CD4-positive, alpha-beta memory T cell (primary cell): ENCODE measurements around the gene USF1. TPM values are rescaled to one million over a fixed set of nuclear protein-coding genes. Genes with fewer than 3 reads are reported as not detected.
"Not testable (repeated sequence)": the region's sequence is repeated elsewhere in the genome, so short reads cannot be mapped to it uniquely, and the experiment has no call there.

Source experiments
- CTCF ChIA-PET: fragments of 350-600 bp; sonication (Branson Sonifier 250); formaldehyde crosslinking; loops from one replicate; lab custom pipeline; 2021; ENCODE audit warnings: inconsistent platforms; ENCODE audit not compliant: partially characterized antibody; lab: Charles Lee
- POLR2A ChIA-PET: fragments of 350-600 bp; sonication (Branson Sonifier 250); formaldehyde crosslinking; loops from one replicate; lab custom pipeline; 2021; ENCODE audit not compliant: partially characterized antibody; lab: Charles Lee
- DNase-seq, 5 donors: peaks; one replicate each; pipeline versions ENCODE4 v3.0.0 to v3.0.0-alpha.2; 2020 to 2022; ENCODE audit warnings: mixed read lengths in 1 of 5
- H3K27ac ChIP-seq: one replicate; pipeline ENCODE4 v1.7.0; 2013; ENCODE audit warnings: low read depth, low read length
- H3K27me3 ChIP-seq: 2 replicates; pipeline ENCODE4 v1.7.0; 2013; ENCODE audit warnings: mild to moderate bottlenecking, low read length, moderate library complexity; ENCODE audit not compliant: insufficient read depth
- H3K36me3 ChIP-seq: 2 replicates; pipeline ENCODE4 v1.7.0; 2013; ENCODE audit warnings: mild to moderate bottlenecking, low read length, moderate library complexity; ENCODE audit not compliant: insufficient read depth
- H3K4me1 ChIP-seq: 2 replicates; pipeline ENCODE4 v1.7.0; 2013; ENCODE audit warnings: mild to moderate bottlenecking, low read length, moderate library complexity; ENCODE audit not compliant: insufficient read depth
- H3K4me3 ChIP-seq, 2 donors: one replicate each; pipeline ENCODE4 v1.7.0; 2013; ENCODE audit warnings: low read length in 2 of 2, mild to moderate bottlenecking in 1 of 2
- H3K9me3 ChIP-seq, 2 donors: one replicate each; pipeline ENCODE4 v1.7.0; 2013; ENCODE audit warnings: low read length in 2 of 2, control low read depth in 1 of 2; ENCODE audit not compliant: control insufficient read depth in 1 of 2
- H3K27ac Mint-ChIP-seq, 7 donors: one replicate each; pipeline ENCODE4 v1.8.0; 2020 to 2021; ENCODE audit warnings: mixed read lengths in 7 of 7, mild to moderate bottlenecking in 6 of 7, inconsistent platforms in 3 of 7, moderate library complexity in 3 of 7
- H3K27me3 Mint-ChIP-seq, 2 donors: one replicate each; pipeline ENCODE4 v1.8.0; 2020 to 2021; ENCODE audit warnings: mixed read lengths in 2 of 2
- H3K36me3 Mint-ChIP-seq, 2 donors: one replicate each; pipeline ENCODE4 v1.8.0; 2020 to 2021; ENCODE audit warnings: mixed read lengths in 2 of 2, inconsistent platforms in 1 of 2, mild to moderate bottlenecking in 1 of 2
- H3K4me1 Mint-ChIP-seq, 4 donors: one replicate each; pipeline ENCODE4 v1.8.0; 2020 to 2021; ENCODE audit warnings: mixed read lengths in 4 of 4, mild to moderate bottlenecking in 1 of 4
- H3K4me3 Mint-ChIP-seq, 8 donors: one replicate each; pipeline ENCODE4 v1.8.0; 2020 to 2021; ENCODE audit warnings: mixed read lengths in 8 of 8, mild to moderate bottlenecking in 7 of 8, moderate library complexity in 6 of 8, inconsistent platforms in 3 of 8
- H3K9me3 Mint-ChIP-seq, 8 donors: one replicate each; pipeline ENCODE4 v1.8.0; 2020 to 2021; ENCODE audit warnings: mixed read lengths in 8 of 8, mild to moderate bottlenecking in 5 of 8, inconsistent platforms in 3 of 8, moderate library complexity in 1 of 8
- intact Hi-C: fragments of 100-400 bp; cut with micrococcal nuclease; formaldehyde crosslinking; loops from one replicate; pipeline ENCODE4 v1.15.1; 2023
- polyA plus RNA-seq, 2 donors: library from polyadenylated mRNA; unstranded; fragments of 300-500 nt; fragmentation: Illumina TruSeq; gene quantifications; one replicate each; pipeline ENCODE4 v1.2.3, GENCODE V29; 2021
- total RNA-seq, 2 experiments: library from RNA; stranded (reverse); gene quantifications; one replicate each; pipeline ENCODE4 v1.2.3, GENCODE V29; 2021

The USF1 gene
- total and polyA plus RNA-seq, 4 experiments from 2014 or later = 1.4 to 102 (median 53.6) TPM

- CTCF ChIA-PET = interaction anchor here (0.8 to 1.2 kb wide), 2 partner anchors 35 to 37 kb away, joined by 3 to 4 read pairs; no protein-coding TSS in a partner anchor
- no peaks in the 10 kb centered on the region for H3K36me3 Mint-ChIP-seq
- Histone ChIP-seq H3K36me3 (no peaks in the 10 kb centered on the region), H3K4me1 (peaks cover 4% of the 10 kb centered on the region), H3K4me3 (no peak overlapping the region), H3K27me3 (no peaks in the 10 kb centered on the region), H3K9me3 (no peaks in the 10 kb centered on the region), H3K27ac (no peak overlapping the region)
- H3K4me1 Mint-ChIP-seq = peaks cover 5 to 17% (median 9%) of the 10 kb centered on the region in 4 donors
- POLR2A ChIA-PET = interaction anchor here (0.6 to 4.6 kb wide), 3 partner anchors 12 to 38 kb away, joined by 3 to 18 read pairs (median 5); partner anchors contain the start of genes ARHGAP30, F11R and USF1
- H3K9me3 Mint-ChIP-seq = no peaks in the 10 kb centered on the region
- DNase-seq = no peak
- intact Hi-C loops = no loop called here
- H3K4me3 Mint-ChIP-seq = no peak overlapping the region
- H3K27me3 Mint-ChIP-seq = no peaks in the 10 kb centered on the region
- no peak overlapping the region for H3K27ac Mint-ChIP-seq
Measured at GRCh38 chr1:161032409-161032808, 13.4 kb downstream of the USF1 start.

- peaks cover 0 to 4% of the 10 kb centered on the region in 2 donors for H3K36me3 Mint-ChIP-seq
- peaks cover 0 to 5% (median 0%) of the 10 kb centered on the region in 8 donors for H3K9me3 Mint-ChIP-seq
- Histone ChIP-seq H3K27me3 (no peaks in the 10 kb centered on the region), H3K27ac (no peak overlapping the region), H3K9me3 (no peaks in the 10 kb centered on the region), H3K4me1 (no peaks in the 10 kb centered on the region), H3K36me3 (no peaks in the 10 kb centered on the region), H3K4me3 (no peak overlapping the region)
- DNase-seq = no peak
- no peaks in the 10 kb centered on the region for H3K27me3 Mint-ChIP-seq
- ChIA-PET POLR2A (interaction anchor here (0.6 to 4.6 kb wide), 3 partner anchors 11 to 38 kb away, joined by 3 to 18 read pairs (median 5); partner anchors contain the start of genes ARHGAP30, F11R and USF1), CTCF (interaction anchor here (0.8 kb wide), 1 partner anchor 37 kb away, joined by 3 read pairs; no protein-coding TSS in a partner anchor)
- H3K4me3 Mint-ChIP-seq = no peak overlapping the region
- H3K4me1 Mint-ChIP-seq = peaks cover 4 to 13% (median 7%) of the 10 kb centered on the region in 4 donors
- peak overlapping the region in 1 of 7 donors; percentile 68 for H3K27ac Mint-ChIP-seq
- intact Hi-C loops = no loop called here
Measured at GRCh38 chr1:161031874-161032273, 13.9 kb downstream of the USF1 start.

DNA sequence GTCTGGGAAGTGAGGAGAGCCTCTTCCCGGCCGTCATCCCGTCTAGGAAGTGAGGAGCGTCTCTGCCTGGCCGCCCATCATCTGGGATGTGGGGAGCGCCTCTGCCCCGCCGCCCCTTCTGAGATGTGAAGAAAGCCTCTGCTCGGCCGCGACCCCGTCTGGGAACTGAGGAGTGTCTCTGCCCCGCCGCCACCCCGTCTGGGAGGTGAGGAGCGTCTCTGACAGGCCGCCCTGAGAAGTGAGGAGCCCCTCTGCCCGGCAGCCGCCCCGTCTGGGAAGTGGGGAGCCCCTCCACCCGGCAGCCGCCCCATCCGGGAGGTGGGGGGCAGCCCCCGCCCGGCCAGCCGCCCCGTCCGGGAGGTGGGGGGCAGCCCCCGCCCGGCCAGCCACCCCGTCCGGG, 16.3 kb downstream of the USF1 start:
- DNase-seq, H3K4me3 ChIP-seq, H3K36me3 Mint-ChIP-seq, intact Hi-C loops, POLR2A ChIA-PET, H3K27ac Mint-ChIP-seq, H3K27ac ChIP-seq, H3K9me3 Mint-ChIP-seq, H3K27me3 ChIP-seq, H3K9me3 ChIP-seq, H3K27me3 Mint-ChIP-seq, H3K36me3 ChIP-seq, H3K4me1 ChIP-seq, H3K4me3 Mint-ChIP-seq, CTCF ChIA-PET: not testable (repeated sequence)
- H3K4me1 Mint-ChIP-seq = peaks cover 4 to 14% (median 9%) of the 10 kb centered on the region in 4 donors

DNA sequence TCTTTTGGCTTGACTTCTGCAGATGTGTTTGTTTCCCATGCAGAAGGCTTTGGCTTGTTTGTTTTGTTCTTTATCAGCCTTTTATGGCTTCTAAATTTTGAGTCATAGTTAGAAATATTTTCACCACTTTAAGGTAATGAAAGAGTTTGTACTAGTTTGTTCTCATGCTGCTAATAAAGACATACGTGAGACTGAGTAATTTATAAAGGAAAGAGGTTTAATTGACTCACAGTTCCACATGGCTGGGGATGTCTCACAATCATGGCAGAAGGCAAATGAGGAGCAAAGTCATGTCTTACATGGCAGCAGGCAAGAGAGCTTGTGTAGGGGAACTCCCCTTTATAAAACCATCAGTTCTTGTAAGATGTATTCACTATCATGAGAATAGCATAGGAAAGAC, 18.8 kb downstream of the USF1 start:
- ChIA-PET POLR2A (interaction anchor here (0.6 to 1.3 kb wide), 3 partner anchors 11 to 18 kb away, joined by 4 to 5 read pairs (median 4); partner anchors contain the start of genes TSTD1 and USF1), CTCF (interaction anchor here (1.3 kb wide), 1 partner anchor 50 kb away, joined by 3 read pairs; no protein-coding TSS in a partner anchor)
- H3K36me3 Mint-ChIP-seq, DNase-seq, H3K27me3 Mint-ChIP-seq, H3K27ac ChIP-seq, H3K4me3 ChIP-seq, H3K4me3 Mint-ChIP-seq, H3K36me3 ChIP-seq, H3K9me3 Mint-ChIP-seq, H3K4me1 ChIP-seq, H3K27me3 ChIP-seq, intact Hi-C loops, H3K9me3 ChIP-seq: not testable (repeated sequence)
- Mint-ChIP-seq H3K27ac (peak overlapping the region in 2 of 7 donors; percentile 1 to 20), H3K4me1 (peaks cover 1 to 12% (median 7%) of the 10 kb centered on the region in 4 donors)

DNA sequence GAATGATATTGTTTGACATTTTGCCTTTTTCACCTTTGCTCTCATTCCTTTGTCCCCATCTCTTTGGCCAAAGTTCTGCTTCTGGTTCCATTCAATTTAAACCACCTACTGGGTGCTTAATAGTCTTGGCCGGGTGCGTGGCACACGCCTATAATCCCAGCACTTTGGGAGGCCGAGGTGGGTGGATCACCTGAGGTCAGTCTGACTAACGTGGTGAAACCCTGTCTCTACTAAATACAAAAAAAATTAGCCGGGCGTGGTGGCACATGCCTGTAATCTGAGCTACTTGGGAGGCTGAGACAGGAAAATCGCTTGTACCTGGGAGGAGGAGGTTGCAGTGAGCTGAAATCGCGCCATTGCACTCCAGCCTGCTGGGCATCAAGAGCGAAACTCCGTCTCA, 23.3 kb downstream of the USF1 start:
- H3K27ac ChIP-seq, intact Hi-C loops, H3K4me3 ChIP-seq, H3K9me3 Mint-ChIP-seq, DNase-seq, CTCF ChIA-PET, H3K36me3 Mint-ChIP-seq, H3K9me3 ChIP-seq, H3K36me3 ChIP-seq, H3K27me3 Mint-ChIP-seq, H3K27me3 ChIP-seq: not testable (repeated sequence)
- Mint-ChIP-seq H3K4me3 (peak overlapping the region in 4 of 8 donors; percentile 5 to 56 (median 41)), H3K4me1 (peaks cover 21 to 47% (median 33%) of the 10 kb centered on the region in 4 donors), H3K27ac (peak overlapping the region in 5 of 7 donors; percentile 41 to 92 (median 83))
- POLR2A ChIA-PET = interaction anchor here (0.7 to 2.8 kb wide), 7 partner anchors 9 to 111 kb away, joined by 4 to 42 read pairs (median 9); partner anchors contain the start of genes ARHGAP30, DEDD, TSTD1 and USF1
- H3K4me1 ChIP-seq = peaks cover 36% of the 10 kb centered on the region

DNA sequence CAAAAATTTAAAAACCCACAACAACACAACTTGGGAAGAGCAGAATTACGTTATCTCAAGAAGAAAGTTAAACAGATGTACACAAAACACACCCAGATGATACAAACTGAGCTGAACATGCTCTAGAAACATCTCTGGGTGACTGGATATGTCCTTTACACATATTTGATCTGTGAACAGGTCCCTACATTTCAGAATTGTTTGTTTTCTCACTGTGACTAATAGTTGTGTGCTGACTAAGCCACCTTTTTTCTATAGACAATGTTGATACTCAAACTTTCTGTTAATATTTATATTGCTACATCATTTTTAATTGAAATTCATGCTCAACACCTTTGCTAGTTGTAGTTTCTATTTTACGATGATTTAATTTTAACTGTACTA, 23.8 kb downstream of the USF1 start:
- no peak overlapping the region for H3K4me3 ChIP-seq
- peak overlapping the region in 6 of 8 donors; percentile 89 to 97 (median 94) for H3K4me3 Mint-ChIP-seq
- CTCF ChIA-PET = interaction anchor here (0.8 to 5.0 kb wide), 5 partner anchors 11 to 169 kb away, joined by 4 to 42 read pairs (median 15); partner anchors contain the start of genes KLHDC9 and TSTD1
- peaks cover 0 to 2% (median 0%) of the 10 kb centered on the region in 8 donors for H3K9me3 Mint-ChIP-seq
- peaks cover 0 to 2% of the 10 kb centered on the region in 2 donors for H3K36me3 Mint-ChIP-seq
- peaks cover 36% of the 10 kb centered on the region for H3K4me1 ChIP-seq
- intact Hi-C loops = loop anchor here (1.0 kb wide), 1 partner anchor 16 kb away; the partner anchor contains the start of gene TSTD1
- H3K27me3 ChIP-seq = no peaks in the 10 kb centered on the region
- peaks cover 21 to 52% (median 34%) of the 10 kb centered on the region in 4 donors for H3K4me1 Mint-ChIP-seq
- H3K36me3 ChIP-seq = no peaks in the 10 kb centered on the region
- peak overlapping the region in 5 of 7 donors; percentile 86 to 99 (median 95) for H3K27ac Mint-ChIP-seq
- no peaks in the 10 kb centered on the region for H3K9me3 ChIP-seq
- H3K27me3 Mint-ChIP-seq = no peaks in the 10 kb centered on the region
- peak overlapping the region; percentile 46 for H3K27ac ChIP-seq
- POLR2A ChIA-PET = interaction anchor here (1.1 to 2.8 kb wide), 11 partner anchors 8 to 155 kb away, joined by 3 to 62 read pairs (median 9); partner anchors contain the start of genes ARHGAP30, B4GALT3, DEDD and KLHDC9
- DNase-seq = no peak
